Measurements from ENCODE around the gene CACNA1I. TPM values are rescaled to one million over a fixed set of nuclear protein-coding genes. Genes with fewer than 3 reads are reported as not detected.
"Not testable (repeated sequence)": the region's sequence is repeated elsewhere in the genome, so short reads cannot be mapped to it uniquely, and the experiment has no call there.

CACNA1I gene
- 0.10 TPM for total RNA-seq

DNA sequence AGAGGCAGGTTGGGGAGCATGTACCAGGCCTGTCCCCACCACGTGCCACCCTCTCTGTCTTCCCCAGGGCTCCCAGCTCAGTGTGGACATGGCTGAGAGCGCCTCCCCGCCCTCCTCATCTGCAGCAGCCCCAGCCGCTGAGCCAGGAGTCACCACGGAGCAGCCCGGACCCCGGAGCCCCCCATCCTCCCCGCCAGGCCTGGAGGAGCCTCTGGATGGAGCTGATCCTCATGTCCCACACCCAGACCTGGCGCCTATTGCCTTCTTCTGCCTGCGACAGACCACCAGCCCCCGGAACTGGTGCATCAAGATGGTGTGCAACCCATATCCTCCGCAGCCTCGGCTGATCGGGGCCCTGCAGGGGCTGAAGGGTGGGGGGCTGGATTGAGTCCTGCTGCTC is at the start of gene CACNA1I:
Gene CACNA1I, plus strand, starts transcription at position 89 of the 400 bp plus-strand sequence. Its CDS starts 0 bp downstream, at position 89.
- no peak for DNase-seq

GRCh38 chr22:39521106-39521885 is 49.3 kb upstream of the CACNA1I start:
- not testable (repeated sequence) for DNase-seq

DNA sequence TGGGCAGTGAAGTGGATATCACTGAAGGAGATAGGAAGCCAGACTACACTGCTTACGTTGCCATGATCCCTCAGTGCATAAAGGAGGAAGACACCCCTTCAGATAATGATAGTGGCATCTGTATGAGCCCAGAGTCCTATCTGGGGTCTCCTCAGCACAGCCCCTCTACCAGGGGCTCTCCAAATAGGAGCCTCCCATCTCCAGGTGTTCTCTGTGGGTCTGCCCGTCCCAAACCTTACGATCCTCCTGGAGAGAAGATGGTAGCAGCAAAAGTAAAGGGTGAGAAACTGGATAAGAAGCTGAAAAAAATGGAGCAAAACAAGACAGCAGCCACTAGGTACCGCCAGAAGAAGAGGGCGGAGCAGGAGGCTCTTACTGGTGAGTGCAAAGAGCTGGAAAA is 48.5 kb upstream of the CACNA1I start:
- not testable (repeated sequence) for DNase-seq

DNA sequence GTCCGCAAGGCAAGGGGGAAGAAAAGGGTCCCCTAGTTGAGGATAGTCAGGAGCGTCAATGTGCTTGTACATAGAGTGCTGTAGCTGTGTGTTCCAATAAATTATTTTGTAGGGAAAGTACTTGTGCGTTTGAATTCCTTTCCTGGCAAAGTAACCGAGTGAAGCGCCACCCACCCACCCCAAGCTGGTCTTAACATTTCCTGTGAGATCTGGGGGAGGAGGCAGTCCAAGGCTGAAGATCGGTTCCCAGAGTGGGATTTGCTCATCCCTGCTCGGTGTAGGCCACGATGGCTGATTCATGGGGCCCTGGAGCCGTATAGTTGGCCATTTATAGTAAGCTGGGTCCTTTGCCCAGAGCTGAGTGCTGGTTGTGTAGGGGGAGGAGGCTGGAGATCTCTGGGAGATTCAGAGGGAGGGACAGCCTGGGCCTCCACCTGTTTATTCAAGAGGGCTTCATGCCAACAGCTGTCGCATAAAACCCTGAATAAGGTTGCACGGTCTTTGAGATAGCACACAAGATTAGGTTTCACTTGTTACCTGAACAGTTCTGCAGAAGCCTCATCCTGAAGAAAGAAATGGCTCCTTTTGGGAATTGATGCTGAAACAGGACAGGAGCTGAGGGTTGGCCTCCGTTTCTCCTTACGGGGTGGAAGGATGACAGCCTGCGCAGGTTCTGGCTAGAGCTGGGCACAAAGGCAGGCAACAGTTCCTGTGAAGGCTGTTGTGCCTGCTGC is 47.8 kb upstream of the CACNA1I start:
- peak; percentile 87 for DNase-seq

GRCh38 chr22:39524089-39524752 is 46.3 kb upstream of the CACNA1I start:
- no peak for DNase-seq

DNA sequence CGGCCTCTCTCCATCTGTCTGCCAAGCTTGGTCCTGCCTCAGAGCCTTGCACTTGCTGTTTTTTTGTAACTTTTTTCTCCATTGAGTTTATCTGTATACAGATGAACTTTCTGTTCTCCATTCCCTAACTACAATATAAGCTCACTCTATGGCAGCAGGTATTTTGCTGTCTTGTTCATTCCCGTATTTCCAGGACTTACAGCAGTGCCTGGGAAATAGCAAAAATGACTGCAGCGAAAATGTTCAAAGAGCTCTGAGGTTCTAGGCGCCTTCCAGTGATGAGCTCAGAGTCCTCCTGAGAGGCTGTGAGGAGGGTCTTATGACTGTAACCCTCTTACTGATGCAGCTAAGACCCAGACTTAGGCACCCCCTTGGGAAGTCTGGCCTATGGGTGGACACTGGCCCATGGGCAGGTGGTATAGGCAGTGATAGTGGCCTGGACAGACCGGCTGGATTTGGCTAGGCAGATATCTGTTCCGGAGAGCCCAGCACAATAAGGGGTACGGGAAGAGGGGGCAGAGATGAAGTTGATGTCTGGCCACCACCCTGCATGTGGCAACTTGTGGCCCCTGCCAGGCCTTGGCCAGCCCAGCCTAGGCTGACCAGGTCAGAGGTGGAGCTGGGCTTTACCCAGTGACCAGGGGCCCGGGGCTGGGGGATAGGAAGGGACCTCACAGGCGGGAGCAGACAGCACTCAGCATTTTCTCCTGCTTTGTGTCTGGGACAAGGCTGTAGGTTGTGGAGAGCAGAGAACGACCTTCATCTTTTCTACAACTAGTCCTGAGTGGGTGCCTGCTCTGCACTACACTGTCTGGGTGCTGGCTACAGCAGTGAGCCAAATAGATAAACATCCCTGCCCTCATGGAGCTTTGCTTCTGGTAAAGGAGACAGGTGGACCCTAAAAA is 45.5 kb upstream of the CACNA1I start:
- DNase-seq = no peak

- no peak for DNase-seq
These were observed 44.9 kb upstream of the CACNA1I start for GRCh38 chr22:39525658-39525975.

DNA sequence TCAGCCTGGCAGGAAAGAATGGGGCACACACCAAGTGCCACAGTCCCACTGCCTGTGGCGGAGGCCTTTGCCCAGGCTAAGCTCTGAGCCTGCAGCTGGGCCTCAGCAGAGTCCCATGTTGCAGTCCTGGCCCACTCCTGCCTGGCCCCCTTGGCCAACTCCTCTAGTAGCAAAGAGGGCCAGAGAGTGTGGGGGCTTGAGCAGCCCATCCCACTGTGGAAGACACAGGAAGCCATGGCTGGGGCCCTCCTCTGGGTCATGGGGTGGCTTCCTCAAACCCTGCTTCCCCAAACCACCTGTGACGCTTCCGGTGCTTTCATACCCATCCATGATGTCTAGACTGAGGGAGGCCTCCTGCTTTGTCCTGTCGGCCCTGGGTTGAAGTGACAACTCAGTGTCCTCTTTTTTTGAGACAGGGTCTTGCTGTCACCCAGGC is 43.8 kb upstream of the CACNA1I start:
- no peak for DNase-seq

GRCh38 chr22:39527481-39527961 is 43.0 kb upstream of the CACNA1I start:
- peak; percentile 65 for DNase-seq

DNA sequence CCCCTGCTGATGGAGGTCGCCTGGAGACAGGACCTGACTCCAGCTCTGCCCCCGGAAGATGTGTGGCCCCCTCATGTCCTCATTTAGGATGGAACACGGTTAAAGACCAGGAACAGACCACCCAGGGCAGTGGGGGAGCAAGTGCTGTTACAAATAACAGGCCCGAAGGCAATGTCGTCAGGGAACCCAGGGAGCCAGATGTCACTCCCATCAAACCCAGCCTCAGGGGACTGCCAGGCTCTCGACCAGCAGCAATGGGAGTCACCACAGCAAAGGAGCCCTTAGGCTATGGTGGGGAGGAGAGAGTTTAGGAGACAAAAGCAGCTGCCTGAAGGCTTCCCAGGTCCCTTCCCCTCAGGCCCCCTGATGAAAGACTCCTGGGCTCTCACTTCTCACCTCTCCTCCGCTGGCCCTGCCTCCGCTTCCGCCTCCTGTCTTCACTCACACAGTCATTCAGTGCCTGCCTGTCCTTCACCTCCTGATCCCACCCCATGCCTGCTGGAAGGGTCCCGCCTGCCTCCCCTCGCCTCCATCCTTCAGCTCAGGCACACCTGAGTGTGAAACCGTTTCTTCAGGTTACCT is 42.4 kb upstream of the CACNA1I start:
- no peak for DNase-seq

DNA sequence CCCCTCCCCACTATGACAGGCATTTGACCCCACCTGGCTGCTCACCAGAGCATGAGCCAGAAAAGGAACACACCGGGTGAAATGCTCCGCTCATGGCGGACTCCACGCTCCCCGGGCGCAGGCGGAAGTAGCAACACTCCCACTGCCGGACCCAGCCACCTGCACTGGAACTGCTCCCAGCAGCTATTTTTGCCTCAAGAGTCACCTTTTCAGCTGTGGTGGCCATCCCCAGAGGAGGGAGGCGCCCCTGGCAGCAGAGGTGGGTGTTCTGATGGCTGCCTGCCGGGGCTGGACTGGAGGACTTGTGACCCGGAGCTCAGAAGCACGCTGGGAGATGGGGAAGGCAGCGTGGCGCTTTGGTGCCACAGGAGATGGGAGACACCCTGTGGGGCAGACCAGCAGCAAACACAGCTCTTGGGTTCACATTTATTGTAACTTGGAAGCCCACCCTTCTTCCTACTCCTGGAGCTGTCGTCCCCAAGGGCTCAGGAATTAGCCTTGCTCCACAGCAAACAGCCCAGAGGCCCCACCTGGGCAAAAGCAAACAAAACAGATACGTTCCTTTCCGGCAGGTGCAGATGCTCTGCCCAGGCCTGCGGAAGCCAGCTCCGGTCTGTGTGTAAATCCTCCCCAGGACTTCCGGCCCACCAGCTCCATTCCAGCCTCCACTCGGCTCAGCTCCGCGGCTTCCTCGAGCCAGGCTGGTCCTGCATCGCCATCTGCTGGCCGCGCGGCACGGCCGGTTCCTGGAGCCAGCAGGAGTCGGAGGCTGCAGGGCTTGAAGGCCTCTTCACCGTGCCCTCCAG is 41.7 kb upstream of the CACNA1I start:
- DNase-seq = peak; percentile 95

- no peak for DNase-seq
These were observed 41.1 kb upstream of the CACNA1I start for GRCh38 chr22:39529487-39529851.

DNA sequence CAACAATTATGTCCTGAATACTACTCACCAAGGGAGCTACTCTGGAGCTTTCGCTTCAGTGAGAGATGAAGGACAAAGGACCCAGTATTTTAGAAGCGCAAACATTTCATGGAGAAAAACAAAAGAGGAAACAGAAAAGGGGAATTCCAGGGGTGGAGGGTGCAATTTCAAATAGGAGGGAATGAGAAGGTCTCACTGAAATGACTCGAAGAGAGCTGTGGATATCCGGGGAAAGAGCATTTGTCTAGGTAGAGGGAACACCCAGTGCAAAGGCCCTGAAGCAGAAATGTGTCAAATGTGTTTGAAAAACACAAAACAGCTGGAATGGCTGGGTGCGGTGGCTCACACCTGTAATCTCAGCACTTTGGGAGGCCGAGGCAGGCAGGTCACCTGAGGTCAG is 40.4 kb upstream of the CACNA1I start:
- no peak for DNase-seq

GRCh38 chr22:39530692-39531331 is 39.7 kb upstream of the CACNA1I start:
- no peak for DNase-seq

DNA sequence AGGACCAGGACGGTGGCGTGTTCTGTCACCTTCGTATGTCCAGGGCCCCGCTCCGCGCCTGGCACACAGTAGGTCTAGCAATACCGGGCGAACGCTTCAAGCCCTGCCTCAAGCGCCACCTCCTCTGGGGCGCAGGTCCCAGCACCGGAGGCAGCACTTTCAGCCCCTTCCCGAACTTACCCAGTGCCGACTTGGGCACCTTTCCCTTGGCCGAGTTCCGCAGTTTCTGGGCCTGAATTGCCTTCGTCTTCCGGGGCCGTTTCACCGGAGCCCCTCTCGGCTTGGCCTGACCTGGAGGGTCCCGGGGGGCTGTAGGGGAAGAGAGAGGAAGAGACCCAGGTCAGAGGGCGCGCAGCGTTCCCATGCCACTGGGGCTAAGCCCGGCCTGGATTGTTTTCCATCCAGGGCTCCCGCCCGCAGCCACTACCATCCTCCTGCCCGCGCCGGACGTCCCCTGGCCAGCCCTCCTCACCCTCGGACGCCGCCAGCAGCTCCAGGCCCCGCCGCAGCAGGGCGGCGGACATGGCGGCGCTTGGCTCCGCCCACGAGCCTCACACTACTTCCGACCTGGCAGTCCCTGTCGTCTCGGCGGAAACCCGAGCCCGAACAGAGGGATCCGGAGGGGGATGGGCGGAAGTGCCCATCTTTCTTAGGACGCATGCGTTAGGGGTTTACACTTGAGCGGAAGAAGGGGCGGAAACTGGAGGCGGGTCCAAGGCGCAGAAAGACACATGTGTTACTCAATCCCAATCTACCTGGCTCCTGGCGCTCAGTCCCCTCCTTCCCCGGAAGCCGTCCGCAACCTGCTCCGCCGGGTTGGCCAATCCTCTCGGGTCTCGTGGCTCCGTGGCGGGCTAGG is 38.1 kb upstream of the CACNA1I start, which contains the start of gene RPS19BP1:
Gene RPS19BP1, minus strand, starts transcription at position 534 of the 859 bp plus-strand sequence. Its CDS starts 10 bp downstream, at position 524.
- peak; percentile 100 for DNase-seq

GRCh38 chr22:39534092-39534506 is 36.5 kb upstream of the CACNA1I start:
- DNase-seq = no peak

GRCh38 chr22:39534591-39535356 is 35.8 kb upstream of the CACNA1I start:
- DNase-seq = peak; percentile 90

DNA sequence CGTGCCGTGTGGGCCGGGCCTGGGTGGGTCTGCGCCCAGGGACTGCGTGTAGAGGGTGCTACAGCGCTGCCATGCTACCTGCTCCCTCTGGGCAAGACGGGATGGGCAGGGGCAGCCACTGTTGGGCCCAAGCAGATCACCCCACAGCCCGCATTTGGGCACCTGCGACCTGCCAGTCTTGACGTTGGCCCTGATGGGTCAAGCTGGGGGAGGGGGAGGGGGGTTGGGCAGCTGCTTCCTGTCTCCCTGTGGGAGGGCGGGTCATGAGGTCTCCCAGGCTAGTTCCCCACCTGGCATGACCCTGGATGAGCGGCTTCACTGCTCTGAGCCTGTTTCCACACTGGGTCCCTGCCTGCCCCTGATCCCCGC is 35.2 kb upstream of the CACNA1I start:
- DNase-seq = no peak

Measured in tongue (tissue), 2 donors.